Stimulated activated CD4-positive, alpha-beta T cell treated with anti-CD3 and anti-CD28 coated beads, Interleukin-2, amount 100 ng/mL, for 4 hours (primary cell): Measurements from ENCODE around the gene SLAIN1.
A peak's percentile ranks its signal among the peaks of the same experiment; 100 is the strongest.
"Not testable (repeated sequence)": the region's sequence is repeated elsewhere in the genome, so short reads cannot be mapped to it uniquely, and the experiment has no call there.

Experiments
- DNase-seq: peaks from one replicate; pipeline ENCODE4 v3.0.0-alpha.2; 2020; ENCODE audit warnings: low read depth

The SLAIN1 gene

DNA sequence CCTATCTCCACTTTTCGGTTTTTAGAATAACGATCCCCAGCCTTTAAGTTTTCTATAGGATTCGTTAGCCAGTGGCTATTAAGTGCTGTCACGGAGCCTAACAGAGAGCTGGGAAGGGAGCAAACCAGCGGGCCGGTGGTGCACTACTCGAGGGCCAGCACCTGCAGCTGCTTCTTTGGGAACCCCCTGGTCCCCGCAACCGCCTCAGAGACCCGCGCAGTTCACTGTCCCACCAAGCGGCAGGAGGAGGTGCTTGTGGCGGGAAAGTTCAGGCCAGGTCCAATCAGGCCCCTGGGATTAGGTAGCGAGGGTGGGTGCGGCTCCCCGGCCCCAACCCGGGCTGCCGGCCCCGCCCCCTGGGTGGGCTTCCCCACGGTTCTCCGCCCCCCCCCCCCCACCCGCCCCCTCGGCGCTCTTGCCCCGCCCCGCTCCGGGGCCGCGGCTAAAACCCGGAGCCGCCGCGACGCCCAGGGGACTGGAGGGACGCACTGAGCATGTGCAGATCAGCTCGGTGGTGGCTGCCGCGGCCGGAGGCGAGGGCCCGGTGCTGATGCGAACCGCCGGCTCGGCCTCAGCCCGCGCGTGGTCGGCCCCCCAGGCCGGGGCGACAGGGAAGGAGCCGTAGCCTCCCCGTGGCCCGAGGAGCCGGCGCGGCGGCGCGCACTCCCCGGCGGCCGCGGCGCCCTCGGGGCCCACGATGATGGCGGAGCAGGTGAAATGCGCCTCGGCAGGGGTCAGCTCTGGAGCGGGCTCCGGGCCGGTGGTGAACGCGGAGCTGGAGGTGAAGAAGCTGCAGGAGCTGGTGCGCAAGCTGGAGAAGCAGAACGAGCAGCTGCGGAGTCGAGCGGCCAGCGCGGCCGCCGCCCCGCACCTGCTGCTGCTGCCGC, at the start of gene SLAIN1:
TSS of gene SLAIN1 (plus strand) at position 471 of the 887 bp plus-strand sequence. CDS start at position 698, 227 bp downstream.
- DNase-seq: peak; percentile 76

DNA sequence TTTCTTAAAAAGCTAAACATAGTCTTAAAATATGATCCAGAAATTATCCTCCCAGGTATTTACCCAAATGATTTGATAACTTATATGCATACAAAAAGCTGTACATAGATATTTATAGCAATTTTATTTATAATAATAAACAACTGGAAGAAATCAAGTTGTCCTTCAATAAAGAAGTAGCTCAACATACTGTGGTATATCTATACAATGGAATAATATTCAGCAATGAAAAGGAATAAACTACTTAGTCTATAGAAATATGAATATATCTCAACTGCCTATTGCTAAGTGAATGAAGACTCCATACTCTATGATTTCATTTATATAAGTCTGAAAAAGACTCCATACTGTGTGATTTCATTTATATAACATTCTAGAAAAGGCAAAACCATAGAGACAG, 47.1 kb upstream of the SLAIN1 start:
- no peak for DNase-seq

DNA sequence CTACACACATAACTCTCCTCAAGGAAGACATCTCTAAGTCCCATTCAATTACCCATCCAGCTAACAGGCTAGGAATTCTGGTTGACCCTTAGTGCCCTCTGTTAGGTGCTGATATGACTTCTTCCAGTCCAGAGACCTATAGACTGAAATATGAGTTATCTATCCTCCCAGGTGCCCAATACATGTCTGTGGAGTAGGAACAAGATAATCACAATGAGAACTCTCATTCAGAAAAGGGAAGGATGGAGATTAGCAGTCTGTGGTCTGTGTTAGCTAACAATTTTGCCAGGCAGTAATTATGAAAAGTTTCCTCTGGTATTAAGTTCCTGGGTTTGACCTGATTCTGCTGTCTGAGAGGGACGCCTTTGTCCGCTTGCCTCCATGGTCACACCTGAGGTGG, 44.2 kb upstream of the SLAIN1 start:
- no peak for DNase-seq

DNA sequence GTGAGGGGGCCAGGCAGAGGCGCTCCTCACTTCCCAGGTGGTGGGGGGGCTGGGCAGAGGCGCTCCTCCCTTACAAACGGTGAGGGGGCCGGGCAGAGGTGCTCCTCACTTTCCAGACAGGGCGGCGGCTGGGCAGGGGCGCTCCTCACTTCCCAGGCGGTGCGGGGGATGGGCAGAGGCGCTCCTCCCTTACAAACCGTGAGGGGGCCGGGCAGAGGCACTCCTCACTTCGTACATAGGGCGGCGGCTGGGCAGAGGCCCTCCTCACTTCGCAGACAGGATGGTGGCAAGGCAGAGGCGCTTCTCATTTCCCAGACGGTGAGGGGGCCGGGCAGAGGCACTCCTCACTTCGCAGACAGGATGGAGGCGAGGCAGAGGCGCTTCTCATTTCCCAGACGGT, 37.5 kb upstream of the SLAIN1 start:
- DNase-seq: not testable (repeated sequence)

DNA sequence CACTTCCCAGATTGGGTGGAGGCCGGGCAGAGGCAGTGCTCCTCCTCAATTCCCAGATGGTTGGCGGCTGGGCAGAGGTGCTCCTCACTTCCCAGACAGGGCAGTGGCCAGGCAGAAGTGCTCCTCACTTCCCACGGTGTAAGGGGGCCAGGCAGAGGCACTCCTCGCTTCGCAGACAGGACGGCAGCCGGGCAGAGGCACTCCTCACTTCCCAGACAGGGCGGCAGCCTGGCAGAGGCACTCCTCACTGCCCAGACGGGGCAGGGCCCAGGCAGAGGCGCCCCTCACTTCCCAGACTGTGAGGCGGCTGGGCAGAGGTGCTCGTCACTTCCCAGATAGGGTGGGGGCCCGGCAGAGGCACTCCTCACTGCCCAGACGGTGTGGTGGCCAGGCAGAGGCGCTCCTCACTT, 36.6 kb upstream of the SLAIN1 start:
- no peak for DNase-seq

DNA sequence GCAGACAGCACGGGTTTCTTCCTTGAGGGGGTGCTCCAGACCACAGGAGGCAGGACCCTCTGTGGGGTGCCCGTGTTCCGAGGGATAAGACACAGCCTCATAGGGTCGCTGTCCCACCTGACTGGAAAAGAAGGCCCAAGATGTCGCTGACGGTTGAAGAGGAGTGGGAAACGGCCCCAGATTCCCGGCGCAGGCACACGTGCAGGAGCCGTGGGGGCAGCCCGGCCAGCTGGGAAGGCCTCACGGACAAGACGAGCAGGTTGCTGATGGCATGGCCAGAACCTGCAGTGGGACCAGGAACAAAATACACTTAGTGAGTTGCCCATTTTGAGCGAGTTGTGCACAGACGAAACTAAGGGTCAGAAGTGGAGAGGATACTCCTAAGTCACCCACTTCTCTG, 35.2 kb upstream of the SLAIN1 start:
- DNase-seq: not testable (repeated sequence)

DNA sequence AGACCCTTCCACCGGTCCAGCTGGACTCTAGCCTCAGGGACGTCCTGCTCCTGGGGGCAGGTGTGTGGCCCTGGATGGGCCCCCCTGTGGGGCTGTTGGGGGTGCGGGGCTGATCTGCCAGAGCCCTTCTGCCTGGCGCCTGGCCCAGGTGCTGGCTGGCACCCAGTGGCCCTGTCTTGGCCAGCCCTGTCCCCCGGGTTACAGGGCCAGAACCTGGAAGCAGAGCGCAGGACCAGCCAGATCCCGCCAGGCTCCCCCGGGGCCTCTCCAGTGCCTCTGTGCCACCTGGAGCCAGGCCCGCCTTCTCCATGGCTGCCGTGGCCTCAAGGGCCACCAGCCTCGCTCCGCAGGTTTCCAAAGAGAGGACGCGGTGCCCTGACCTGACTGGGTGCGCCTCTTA, 34.7 kb upstream of the SLAIN1 start:
- DNase-seq: not testable (repeated sequence)

DNA sequence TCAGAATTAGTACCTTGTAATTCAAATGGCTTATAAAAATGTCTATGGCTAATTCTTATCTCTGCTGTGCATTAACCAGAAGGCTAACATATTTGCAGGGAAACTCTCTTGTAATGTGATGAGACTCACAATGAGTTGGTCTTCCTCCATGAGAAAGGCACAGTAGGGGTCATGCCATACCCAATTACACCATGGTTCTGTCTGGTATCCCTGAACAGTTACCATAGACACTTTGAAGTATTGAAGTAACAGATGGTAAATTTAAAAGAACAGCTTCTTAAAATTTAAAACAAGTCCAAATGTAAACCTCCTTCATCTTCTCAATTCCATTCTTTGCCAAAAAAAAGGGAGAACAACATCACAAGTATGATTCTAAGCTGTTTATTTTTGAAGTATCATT, 22.6 kb upstream of the SLAIN1 start:
- no peak for DNase-seq

DNA sequence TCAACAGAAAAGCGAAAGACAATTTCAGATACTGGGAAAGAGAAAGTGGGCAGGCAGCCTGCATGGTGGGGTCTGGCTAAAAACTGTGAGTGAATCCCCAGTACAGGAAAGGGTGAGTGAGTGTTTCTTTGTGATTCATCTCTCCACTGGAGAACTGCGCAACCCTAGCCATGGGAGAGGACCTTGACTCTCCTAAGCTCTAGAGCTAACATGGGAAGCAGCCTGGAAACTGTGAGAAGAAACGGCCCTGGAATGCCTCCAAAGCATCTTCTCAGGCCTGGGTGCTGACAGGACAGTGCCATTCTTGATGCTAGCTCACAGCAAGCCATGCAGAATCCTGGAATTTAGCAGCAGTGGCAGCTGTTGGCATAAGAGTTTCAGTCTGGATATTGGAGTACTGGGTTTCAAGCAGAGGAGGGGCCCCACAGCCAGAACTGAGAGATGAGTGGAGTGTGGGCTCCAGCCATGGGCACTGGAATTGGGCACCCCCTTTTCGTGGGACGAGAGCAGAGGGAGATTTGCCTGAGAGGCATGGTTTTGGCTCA, 18.7 kb upstream of the SLAIN1 start:
- DNase-seq: no peak

DNA sequence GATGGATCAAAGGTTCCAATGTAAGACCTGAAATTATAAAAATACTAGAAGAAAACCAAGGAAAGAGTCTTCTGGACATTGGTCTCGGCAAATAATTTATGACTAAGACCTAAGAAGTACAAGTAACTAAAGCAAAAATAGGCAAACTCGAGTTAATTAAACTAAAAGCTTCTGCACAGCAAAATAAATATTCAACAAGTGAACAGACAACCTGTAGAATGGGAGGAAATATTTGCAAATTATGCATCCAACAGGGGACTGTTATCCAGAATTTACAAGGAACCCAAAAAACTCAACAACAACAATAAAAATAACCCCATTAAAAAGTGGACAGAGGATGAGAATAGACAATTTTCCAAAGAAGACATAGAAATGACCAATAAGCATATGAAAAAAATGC, 9.7 kb upstream of the SLAIN1 start:
- no peak for DNase-seq

DNA sequence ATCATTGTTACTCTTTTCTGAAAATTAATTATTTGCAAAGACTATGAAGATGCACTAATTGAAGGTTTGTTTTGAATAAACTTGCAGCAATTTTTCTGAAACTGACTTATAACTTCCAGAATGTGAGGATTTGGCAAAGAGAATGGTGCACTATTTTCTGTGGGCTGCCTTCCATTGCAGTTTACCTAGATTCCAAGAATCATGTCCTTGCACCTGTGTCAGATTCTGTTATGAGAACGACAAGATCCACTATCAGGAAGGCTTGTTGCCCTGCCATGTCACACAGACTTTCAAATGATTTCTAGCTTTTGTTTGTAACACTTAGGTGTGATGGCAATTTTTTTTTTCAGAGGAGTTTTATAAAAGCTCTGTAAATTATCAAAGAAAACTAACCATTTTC, 5.6 kb upstream of the SLAIN1 start:
- no peak for DNase-seq

DNA sequence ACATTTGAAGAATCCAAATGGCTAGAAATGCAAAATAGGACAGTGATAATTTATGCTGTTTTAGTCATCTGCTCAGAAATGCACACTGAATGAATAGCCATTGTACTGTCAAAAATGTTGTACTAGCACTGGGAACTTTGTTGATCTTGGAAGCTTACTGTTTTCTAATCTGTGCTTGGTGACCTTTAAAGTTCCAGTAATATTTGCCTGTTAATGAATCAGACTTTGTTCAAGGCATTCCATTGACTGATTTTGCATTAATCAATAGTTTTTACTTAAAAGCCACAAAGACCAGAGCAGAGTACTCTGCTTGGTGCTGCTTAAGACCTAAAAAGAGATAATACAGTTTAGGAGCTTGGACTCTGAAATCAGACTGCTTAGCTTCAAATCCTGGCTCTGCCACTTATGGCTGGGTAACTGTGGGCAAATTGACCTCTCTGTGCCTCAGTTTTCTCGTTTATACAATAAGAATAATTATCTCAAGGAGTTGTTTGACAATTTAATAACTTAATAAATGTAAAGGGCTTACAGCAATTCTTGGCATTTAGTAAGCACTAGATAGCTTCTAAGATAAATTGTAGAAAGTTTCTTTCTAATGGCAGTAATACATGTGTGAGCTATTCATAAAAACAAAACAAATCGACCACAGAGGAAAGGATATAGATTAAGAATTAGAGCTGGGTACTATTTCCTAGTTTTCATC, 4.6 kb upstream of the SLAIN1 start:
- no peak for DNase-seq

DNA sequence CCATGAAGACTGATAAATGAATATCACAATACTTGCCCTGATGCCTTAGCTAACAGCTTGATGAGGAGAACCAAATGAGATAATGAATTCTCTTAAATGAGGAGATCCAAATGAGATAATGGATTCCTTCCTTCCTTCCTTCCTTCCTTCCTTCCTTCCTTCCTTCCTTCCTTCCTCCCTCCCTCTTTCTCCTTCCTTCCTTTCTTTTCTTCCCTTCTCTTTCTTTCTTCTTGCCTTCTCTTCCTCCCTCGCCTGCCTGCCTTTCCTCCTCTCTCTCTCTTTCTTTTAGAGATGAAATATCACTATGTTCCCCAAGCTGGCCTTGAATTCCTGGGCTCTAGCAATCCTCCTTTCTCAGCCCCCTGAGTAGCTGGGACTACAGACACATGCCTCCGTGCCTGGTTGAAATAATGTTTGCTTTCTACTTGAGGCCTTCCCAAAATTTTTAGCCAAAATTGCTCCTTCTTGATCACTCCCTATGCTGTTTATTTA, 4.0 kb upstream of the SLAIN1 start:
- no peak for DNase-seq

DNA sequence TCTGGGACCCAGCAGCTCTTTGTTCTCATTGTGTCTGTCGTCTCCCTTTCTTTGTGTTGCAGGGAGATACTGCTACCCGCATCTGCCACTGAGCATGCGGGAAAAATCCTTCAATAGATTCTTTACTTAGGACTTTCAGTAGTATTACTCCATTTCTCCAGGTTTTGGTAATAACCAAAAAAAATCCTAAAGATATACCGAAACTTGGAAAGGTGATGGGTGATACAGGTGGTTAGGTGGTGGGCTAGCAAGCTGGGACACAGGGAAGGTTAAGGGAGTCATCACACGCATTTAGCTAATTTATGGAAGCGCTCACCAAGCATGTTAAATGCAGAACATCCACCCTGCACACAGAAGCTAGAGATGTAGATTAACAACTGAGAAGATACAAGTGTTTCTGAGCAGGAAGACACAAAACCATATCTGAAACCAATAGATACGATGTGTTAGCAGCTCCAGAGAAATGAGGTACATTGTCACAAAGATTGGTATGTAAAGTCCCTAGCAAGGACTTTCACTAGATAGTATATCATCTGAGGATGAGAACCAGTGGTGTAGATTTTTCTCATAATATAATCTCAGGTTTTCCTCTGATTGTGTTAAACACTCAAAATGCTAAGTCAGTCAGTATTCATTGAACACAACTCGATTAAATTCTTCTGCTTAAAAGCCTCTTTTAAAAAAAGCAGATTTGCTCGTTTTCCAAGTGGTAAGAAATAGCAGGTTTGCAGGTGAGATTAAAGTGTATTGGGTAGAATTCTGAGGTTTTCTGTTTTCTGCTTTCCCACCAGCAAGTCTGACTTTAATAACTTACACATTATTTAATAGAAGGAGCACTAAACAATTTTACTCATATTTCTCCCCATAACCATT, 1.2 kb upstream of the SLAIN1 start:
- no peak for DNase-seq

DNA sequence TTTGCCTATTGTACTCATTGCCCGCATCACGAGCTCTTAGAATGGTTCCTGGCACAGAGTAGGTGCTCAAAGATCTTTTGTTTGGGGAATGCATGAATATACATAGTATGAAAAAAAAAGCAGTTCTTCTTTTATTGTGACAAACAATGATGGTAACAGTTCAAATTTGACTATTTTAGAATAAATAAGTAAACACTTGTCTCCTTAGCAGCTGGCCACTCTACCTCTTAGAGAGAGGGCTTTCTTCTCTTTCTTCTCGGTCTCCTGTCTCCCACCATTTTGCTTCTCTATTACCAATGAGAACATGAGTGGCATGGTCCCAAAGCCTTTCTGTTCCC, 639 bp upstream of the SLAIN1 start:
- DNase-seq: no peak

DNA sequence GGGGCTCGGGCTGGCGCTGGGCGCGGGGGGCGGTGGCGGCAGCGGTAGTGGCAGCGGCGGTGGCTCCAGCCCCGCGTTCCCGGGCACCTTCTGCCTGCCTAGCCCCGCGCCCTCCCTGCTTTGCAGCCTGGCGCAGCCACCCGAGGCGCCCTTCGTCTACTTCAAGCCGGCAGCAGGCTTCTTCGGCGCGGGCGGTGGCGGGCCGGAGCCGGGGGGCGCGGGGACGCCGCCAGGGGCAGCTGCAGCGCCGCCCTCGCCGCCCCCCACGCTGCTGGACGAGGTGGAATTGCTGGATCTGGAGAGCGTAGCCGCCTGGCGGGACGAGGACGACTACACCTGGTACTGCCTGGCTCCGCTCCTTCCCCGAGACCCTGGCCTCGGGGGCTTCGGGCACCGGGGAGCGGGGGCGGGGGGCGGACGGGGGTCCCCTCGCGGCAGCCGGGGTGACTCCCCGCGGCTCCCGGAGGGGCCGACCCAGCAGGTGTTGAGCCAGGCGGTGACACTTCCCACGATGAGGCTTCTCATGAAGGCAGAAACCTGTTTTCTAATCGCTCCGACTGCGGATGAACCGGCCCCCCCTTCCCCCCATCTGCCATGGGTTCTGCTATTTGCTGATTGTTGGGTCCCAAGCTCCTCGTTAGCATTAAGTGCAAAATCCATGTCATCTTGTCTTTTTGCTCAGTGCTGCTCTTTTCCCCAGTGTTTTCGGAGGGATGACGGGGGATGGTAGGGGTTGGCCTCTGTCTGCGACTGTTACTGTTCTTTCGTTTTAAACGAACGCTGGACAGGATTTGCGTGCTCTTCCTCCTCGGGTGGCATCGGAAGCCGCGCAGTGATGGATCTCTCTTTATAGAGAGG, 943 bp downstream of the SLAIN1 start:
- peak; percentile 13 for DNase-seq

DNA sequence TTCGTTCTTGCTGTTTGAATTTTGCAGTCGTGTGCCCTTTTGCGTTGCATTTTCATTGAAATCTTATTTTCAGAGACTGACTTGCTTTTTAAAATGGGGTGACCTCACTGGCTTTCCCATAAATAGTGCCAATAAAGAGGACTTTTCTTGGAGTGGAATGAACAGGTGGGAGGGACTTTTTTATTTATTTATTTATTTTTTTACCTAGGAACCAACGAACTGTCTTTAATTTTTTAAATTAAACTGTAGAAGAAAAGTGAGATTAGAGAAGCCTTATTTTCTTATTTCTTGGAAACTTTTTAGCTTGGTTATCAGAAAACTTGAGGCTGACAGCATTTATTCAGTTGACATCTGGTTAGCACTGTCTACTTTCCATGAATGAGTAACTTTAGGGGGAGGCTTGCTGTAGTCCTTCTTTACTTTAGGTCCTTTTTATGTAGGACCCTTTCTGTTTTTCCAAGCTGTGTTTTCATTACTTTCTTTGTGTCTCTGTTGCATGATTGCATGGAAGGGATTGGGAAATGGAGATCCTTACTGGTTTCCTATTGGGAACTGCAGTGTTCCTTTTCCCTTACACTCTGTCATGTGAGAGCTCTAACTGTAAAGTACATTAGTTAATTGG, 1.7 kb downstream of the SLAIN1 start:
- no peak for DNase-seq

DNA sequence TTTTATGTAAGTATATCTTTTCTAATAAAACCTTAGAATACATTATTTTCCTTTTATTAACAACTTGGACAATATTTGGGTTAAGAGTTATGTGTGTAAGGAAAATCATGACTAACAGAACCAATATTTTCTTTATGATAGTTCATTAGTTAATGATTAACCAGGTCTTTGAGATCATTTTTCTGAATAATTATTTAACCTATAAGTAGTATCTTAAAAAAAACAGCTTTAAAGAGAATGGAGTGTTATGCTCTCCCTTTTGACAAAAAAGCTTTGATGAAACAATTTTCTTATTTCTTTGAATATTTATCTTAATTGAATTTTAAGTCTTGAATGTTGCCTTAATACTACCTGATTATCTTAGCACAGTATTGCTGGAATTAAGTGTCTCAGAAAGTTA, 3.8 kb downstream of the SLAIN1 start:
- no peak for DNase-seq

DNA sequence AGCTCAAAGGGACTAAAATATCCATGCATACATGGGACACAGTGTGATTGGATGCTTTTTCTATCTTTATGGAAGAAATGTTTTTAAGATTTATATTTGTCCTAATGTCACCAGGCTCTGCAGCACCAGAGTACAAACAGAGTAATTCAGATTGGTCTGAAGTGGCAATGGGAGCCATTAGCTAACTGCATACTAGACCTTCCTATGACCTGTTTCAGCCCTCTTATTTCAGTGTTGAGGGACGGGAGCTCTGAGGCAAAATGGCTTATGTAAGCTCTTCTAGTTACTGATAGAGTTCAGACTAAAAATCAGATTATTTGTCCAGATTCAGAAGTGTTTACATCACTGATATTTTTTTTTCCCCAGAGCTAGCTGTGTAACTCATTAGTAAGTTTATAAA, 4.9 kb downstream of the SLAIN1 start:
- no peak for DNase-seq

DNA sequence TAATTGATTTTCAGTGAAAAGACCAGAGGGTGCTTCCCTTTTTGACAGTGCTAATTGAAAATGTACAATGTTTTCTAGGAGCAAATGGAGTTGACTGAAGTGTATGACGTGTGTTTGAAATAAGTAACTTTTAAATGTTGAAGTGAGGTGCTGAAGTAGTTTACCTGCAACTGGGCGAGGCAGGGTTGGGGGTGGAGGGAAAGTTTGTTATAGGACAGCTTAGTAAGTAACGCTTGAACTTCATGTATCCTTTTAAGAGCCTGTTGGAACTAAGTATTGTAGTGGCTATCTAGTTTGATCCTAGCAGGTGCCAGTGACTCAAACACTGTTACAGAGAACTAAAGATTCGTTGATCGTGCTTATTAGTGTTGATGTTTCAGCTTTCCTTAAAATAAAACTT, 5.9 kb downstream of the SLAIN1 start:
- DNase-seq: no peak
